ENCODE measurements around the gene PRR29. TPM values are rescaled to one million over a fixed set of nuclear protein-coding genes. Genes with fewer than 3 reads are reported as not detected.

Gene PRR29
- total RNA-seq, 6 experiments from 2014 or later: 0.17 to 0.27 (median 0.19) TPM; not detected in 3

DNA sequence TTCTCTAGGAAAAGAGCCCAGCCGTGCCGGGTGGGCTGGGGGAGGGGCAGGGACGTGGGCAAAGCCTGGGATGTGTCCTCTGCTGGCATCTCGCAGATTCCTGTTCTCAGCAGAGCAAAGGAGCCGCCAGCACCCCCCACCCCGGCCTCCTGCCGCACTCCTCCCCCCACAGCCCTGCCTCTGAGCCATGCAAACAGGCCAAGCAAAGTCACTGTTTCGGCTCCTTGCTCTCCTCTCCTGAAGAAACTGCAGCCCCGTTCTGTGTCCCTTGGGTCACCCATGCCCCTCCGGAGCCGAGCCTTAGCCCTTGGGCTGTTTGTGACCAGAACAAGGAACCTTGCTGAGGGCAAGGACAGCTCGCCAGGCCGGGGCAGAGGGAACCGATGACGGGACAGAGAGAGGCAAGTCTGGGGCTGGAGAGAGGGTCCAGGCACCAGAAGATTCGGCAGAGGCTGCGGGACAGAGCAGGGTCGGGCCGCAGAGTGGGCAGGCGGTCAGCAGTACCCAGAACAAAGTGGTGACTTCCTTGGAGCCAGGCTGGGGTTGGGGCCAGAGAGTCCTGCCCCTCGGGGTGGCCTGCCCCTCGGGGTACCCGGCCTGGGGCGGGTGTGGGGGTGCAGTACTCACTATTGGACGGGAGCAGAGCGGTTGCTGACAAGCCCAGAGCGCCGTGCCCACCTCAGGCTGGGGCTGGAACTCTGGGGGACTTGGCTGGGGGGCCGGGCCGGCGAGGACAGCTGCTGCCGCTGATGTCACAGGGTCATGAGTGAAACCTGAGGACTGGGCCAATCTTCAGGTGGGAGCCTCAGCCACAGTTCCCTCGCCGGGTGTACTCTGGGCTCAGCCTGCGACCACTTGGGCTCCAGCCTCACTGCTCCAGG, 9.2 kb upstream of the PRR29 start:
- TF ChIP-seq, protein P1, sequence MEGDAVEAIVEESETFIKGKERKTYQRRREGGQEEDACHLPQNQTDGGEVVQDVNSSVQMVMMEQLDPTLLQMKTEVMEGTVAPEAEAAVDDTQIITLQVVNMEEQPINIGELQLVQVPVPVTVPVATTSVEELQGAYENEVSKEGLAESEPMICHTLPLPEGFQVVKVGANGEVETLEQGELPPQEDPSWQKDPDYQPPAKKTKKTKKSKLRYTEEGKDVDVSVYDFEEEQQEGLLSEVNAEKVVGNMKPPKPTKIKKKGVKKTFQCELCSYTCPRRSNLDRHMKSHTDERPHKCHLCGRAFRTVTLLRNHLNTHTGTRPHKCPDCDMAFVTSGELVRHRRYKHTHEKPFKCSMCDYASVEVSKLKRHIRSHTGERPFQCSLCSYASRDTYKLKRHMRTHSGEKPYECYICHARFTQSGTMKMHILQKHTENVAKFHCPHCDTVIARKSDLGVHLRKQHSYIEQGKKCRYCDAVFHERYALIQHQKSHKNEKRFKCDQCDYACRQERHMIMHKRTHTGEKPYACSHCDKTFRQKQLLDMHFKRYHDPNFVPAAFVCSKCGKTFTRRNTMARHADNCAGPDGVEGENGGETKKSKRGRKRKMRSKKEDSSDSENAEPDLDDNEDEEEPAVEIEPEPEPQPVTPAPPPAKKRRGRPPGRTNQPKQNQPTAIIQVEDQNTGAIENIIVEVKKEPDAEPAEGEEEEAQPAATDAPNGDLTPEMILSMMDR (IDR thresholded peaks at IDR 0.05): no peak
- Mint-ChIP-seq H3K27me3 (ENCODE audit: insufficient read depth) (peaks cover 23% of the 10 kb centered on the region), H3K4me3 (no peak overlapping the region), H3K27ac (no peak overlapping the region), H3K36me3 (ENCODE audit: low read depth) (no peaks in the 10 kb centered on the region), H3K9me3 (no peaks in the 10 kb centered on the region), H3K4me1 (ENCODE audit: low read depth) (peaks cover 18% of the 10 kb centered on the region)
- no peak for DNase-seq

DNA sequence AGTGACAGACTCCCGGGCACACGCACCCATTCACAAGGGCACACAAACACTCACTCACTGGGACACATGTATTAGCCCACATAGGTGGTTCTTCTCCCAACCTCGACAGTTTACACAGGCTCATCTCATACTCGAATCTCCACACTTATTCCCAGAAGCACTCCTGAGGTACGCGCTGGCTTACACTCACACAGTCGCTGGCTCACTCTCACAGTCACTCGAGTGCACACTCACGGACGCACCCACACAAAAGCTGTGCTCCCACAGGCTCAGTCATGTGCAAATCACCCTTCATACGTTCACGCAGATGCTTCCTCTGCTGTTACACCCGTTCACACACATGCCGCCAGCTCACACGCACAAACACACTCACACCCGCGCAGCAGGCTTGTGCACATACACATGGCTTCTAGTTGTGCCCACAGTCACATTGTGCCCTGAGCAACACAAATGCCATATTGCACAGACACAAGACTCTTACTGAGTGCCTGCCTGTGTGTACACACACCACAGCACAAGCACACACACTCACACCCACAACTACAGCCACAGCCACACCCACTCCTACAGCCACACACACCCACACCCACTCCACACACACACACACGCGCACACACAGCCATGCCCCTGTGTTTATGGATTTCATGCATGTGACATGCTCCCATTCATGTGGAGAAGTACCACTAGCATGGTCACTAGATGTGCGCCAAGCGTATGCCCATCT, 8.4 kb upstream of the PRR29 start:
- H3K36me3 Mint-ChIP-seq (ENCODE audit: low read depth): no peaks in the 10 kb centered on the region
- H3K27ac Mint-ChIP-seq: no peak overlapping the region
- H3K4me3 Mint-ChIP-seq: no peak overlapping the region
- peaks cover 12% of the 10 kb centered on the region for H3K4me1 Mint-ChIP-seq (ENCODE audit: low read depth)
- no peaks in the 10 kb centered on the region for H3K9me3 Mint-ChIP-seq
- DNase-seq: no peak
- peaks cover 26% of the 10 kb centered on the region for H3K27me3 Mint-ChIP-seq (ENCODE audit: insufficient read depth)
- TF ChIP-seq, protein P1 (IDR thresholded peaks at IDR 0.05): no peak

DNA sequence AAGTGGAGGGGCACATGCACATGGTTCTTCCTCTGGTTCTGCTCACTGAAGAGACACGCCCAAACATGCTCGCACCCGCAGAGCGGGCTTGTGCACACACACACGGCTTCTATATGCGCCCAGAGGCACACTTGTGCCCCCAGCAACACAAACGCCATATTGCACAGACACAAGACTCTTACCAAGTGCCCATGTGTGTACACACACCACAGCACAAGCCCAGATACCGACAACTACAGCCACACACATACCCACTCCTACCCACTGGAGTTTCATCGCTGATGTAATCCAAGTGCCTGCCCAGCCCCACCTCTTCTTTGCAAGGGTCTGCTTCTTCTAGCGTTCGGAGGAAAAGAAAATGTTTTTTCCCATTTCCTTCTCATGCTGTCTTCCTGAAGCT, 6.5 kb upstream of the PRR29 start:
- TF ChIP-seq, protein P1 (IDR thresholded peaks at IDR 0.05): no peak
- H3K27ac Mint-ChIP-seq: no peak overlapping the region
- no peaks in the 10 kb centered on the region for H3K4me1 Mint-ChIP-seq (ENCODE audit: low read depth)
- H3K9me3 Mint-ChIP-seq: no peaks in the 10 kb centered on the region
- H3K4me3 Mint-ChIP-seq: no peak overlapping the region
- no peak for DNase-seq
- peaks cover 37% of the 10 kb centered on the region for H3K27me3 Mint-ChIP-seq (ENCODE audit: insufficient read depth)
- no peaks in the 10 kb centered on the region for H3K36me3 Mint-ChIP-seq (ENCODE audit: low read depth)

DNA sequence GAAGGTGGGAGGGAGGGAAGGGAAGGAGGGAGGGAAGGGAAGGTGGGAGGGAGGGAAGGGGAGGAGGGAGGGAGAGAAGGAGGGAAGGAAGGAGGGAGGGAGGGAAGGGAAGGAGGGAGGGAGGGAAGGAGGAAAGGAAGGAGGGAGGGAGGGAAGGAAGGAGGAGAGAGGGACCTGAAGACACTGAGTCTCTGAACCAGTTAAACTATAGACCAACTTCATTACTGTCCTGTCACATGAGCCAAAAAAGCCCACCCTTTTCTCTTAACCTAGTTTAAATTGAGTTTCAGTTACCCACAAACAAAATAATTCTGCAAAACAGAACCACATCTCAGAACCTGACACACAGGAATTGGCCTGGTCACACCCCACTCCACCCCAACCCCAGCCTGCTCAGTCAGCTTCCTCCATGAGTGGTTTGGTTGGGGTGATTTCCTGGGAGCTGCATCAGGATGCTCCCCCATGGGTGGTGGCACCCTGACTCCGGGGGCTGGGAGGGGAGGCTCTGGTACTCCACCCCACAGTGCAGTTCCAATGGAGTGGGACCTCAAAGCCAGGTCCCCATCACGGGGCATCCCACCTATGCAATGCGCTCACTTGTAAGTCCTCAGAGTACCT, 4.7 kb upstream of the PRR29 start:
- H3K27ac Mint-ChIP-seq: no peak overlapping the region
- TF ChIP-seq, protein P1 (IDR thresholded peaks at IDR 0.05): no peak
- H3K27me3 Mint-ChIP-seq (ENCODE audit: insufficient read depth): peaks cover 50% of the 10 kb centered on the region
- no peak overlapping the region for H3K4me3 Mint-ChIP-seq
- DNase-seq: no peak
- no peaks in the 10 kb centered on the region for H3K36me3 Mint-ChIP-seq (ENCODE audit: low read depth)
- no peaks in the 10 kb centered on the region for H3K9me3 Mint-ChIP-seq
- H3K4me1 Mint-ChIP-seq (ENCODE audit: low read depth): no peaks in the 10 kb centered on the region

DNA sequence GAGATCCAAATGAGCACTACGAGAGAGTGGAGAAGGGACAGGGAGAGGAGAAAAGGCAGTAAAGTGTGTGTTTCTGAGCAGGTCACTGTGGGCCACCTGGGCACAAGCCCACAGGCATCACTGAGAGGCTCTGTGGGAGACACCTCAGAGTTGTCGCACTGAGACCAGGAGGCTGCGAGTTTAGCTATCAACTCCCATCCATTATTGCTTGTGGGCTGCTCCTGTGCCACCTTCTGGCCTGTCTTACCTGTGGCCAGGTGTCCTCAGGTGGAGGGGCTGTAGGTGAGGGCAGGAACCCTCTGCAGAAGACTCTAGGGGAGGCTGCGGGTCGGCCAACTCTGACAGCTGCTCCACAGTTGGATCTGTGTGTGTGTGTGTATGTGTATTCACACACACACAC, 2.5 kb upstream of the PRR29 start:
- Mint-ChIP-seq H3K4me3 (no peak overlapping the region), H3K27me3 (ENCODE audit: insufficient read depth) (peaks cover 54% of the 10 kb centered on the region), H3K4me1 (ENCODE audit: low read depth) (no peaks in the 10 kb centered on the region), H3K27ac (no peak overlapping the region), H3K36me3 (ENCODE audit: low read depth) (no peaks in the 10 kb centered on the region), H3K9me3 (no peaks in the 10 kb centered on the region)
- TF ChIP-seq, protein P1 (IDR thresholded peaks at IDR 0.05): no peak
- DNase-seq: no peak
